Spleen (tissue), 7 donors: ENCODE measurements around the gene KLF3.

Experiments used
- CTCF ChIP-seq, 11 experiments: fragments of 200-600 bp in 7 of 11; fragments of 450-650 bp in 4 of 11; sonication (generic) in 4 of 11; IDR thresholded peaks in 8 of 11; conservative IDR thresholded peaks in 3 of 11; 1 replicate in 7 of 11; 2 replicates in 4 of 11; pipeline versions ENCODE4 v1.4.0 to v1.8.0; 2016 to 2021; ENCODE audit warnings: antibody characterized with exemption in 11 of 11, inconsistent platforms in 4 of 11, mild to moderate bottlenecking in 1 of 11
- POLR2A ChIP-seq, 3 donors: fragments of 450-650 bp; IDR thresholded peaks; one replicate each; pipeline ENCODE4 v1.5.1; 2017; ENCODE audit warnings: antibody characterized with exemption in 3 of 3, mild to moderate bottlenecking in 1 of 3
- donor health status: DM: no; HTN: no; CAD: no; lungs with moderate emphysema.
- donor health status: DM: no; HTN: no; CAD: no.
- donor health status: DM: no; HTN: no; CAD: no.

DNA sequence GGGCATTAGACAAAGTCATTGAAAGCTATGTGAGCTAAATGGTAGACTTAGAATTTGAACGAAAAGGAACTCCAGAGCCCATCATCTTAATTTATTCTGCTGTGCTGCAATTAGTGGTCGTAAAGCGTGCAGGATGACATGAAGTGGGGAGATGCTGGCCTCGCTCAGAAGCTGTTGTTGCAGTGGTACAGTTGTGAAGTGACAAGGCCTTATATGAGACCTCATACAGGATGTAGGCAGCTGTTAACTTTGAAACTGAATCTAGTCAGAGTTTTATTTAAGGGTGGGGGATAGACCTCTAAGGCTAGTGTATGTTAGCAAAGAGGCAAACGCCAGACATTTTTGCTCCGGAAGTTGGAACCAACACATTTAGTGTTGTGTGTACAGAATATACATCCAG lies 13.4 kb downstream of the KLF3 start:
- TF ChIP-seq CTCF (IDR thresholded peaks at IDR 0.05 in 8 of 11, conservative IDR thresholded peaks at IDR 0.05 in 3 of 11), result no peak
- no peak for TF ChIP-seq POLR2A (IDR thresholded peaks at IDR 0.05)
